Activated T-cell treated with anti-CD3 and anti-CD28 coated beads, Interleukin-2, amount 50 U/mL, for 1 hour (primary cell): ENCODE results near the gene MAP4K1.
"Not testable (repeated sequence)": the region's sequence is repeated elsewhere in the genome, so short reads cannot be mapped to it uniquely, and the experiment has no call there.

Source experiments
- DNase-seq: peaks from one replicate; pipeline ENCODE4 v3.0.0-alpha.2; 2020

Gene MAP4K1

DNA sequence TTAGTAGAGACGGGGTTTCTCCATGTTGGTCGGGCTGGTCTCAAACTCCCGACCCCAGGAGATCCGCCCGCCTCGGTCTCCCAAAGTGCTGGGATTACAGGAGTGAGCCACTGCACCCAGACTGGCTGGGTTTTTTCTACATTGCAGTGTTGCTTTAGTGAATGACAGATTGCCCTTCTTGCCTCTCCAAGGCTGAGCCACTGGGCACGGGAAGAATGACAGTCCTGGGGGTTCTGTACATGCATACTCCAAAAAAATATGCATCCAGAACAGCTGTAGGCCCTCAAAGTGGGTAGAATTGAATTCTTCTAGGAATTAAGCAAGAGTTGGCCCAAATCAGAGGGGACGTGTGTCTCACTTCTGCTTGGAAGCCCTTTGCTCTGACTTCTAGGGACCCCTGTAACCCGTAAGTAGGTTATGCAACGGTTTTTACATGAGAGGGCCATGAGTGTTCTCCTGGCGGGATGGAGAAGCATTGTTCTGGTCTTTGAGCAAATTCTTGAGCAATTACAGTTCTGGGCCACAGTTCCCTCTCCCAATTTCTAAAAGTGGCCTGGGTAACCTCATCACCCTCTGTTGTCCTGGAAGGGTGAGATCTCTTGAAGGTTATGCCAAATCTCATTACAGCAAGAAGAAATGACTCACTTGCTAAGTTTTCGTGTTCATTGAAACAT is 33.3 kb upstream of the MAP4K1 start:
- no peak for DNase-seq

DNA sequence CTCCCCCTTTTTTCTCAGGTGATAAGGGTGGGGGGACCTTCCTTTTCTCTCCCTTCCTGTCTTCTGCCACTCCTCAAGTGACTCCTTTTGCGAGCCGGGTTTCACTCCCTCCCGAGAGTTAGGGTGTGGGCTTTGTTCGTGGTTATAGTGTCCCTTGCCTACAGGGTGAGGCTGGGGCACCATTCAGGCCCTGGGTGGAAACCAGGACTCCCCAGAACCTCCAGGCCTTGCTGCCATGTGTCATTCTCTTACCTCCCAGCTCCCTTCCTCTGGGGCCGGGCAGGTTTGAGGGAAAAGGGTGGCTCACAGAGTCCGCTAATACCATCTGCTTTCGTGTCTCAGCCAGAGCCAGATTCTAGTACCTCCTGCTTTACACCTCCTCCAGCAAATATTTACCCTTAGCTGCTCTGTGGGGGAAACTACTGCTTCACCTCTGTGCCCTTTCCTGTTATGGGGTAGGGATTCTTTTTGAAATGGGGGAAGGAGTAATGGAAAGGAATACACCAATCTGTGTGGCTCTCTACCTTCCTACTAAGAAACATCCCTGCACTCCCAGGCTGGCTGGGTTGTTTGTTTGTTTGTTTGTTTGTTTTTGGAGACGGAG is 32.5 kb upstream of the MAP4K1 start:
- DNase-seq: no peak

- no peak for DNase-seq
Measured at GRCh38 chr19:38649305-38650171, 31.8 kb upstream of the MAP4K1 start.

GRCh38 chr19:38648769-38649304 is 31.1 kb upstream of the MAP4K1 start:
- no peak for DNase-seq

- no peak for DNase-seq
Measured at GRCh38 chr19:38647966-38648768, 30.4 kb upstream of the MAP4K1 start.

- DNase-seq: peak; percentile 100
Measured at GRCh38 chr19:38647368-38647965, 29.7 kb upstream of the MAP4K1 start, which contains the start of gene ACTN4. TSS of gene ACTN4 (plus strand) at chr19:38647649. CDS start at chr19:38647746, 97 bp downstream.

DNA sequence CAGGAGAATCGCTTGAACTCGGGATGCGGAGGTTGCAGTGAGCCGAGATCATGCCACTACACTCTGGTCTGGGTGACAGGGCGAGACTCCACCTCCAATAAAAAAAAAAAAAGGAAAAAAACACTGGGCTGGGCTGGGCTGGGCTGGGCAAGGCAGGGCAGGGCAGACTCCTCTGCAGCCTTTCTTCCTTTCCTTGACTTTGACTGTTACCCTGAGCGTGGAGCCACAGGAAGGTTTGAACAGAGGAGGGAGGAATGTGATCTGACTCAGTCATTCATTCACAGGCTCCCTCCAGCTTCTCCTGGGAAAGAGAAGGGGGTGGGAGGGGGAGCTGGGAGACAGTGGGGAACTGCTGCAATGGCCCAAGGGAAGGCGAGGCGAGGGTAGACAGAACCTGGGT is 27.0 kb upstream of the MAP4K1 start:
- DNase-seq: no peak

DNA sequence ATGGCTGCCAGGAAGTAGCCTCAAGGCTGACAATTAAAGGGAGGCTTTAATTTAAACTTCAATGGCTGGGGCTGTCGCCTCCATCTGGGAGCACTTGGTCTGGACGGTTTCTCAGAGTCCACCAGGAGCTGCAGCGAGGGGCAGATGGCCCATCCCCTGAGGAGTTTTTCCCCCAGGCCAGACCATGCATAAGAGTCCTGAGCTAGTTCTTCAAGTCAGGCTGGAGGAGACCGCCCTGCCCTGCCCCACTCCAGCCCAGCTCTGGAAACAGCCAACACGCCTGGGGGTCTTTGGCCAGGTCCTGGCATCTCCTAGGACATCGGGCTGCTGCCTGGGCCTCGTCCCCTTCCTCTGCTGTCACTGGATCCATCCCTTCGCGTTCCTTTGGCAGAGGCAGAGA is 24.4 kb upstream of the MAP4K1 start:
- DNase-seq: no peak

DNA sequence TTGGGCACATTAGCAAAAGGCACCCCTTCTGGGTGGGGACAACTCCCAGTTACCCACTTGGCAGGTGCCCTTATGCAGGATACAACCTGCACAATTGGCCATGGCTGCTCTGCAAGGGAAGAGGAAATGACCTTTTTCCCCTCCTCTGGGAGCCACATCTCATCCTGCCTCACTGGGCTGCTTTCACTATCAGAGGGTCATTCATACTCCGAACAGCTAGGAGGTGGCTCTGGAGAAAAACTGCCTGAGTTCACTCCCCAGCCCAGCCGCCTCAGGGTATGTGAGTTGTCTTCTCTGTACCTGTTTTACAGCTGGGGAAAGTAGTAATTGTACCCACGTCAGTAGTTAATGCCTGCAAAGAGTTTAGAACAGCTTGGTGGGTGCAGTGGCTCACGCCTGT is 22.6 kb upstream of the MAP4K1 start:
- DNase-seq: no peak

DNA sequence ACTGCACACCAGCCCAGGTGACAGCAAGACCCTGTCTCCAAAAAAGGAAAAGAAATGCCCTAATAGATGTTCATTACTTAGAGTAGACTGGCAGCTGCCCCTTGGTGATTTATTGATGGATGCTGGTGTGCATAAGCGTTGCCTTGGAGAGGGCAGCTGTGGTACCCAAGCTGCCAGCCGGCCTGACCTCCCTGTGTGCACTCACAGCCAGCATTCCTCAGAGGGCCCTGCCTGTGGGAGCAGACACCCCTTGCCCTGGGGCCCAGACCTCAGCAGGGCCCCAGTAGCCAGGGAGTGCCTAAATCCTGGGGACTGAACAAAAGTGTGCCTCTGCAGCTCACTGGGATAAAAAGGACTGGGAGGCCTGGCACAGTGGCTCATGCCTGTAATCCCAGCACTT is 21.9 kb upstream of the MAP4K1 start:
- no peak for DNase-seq

GRCh38 chr19:38638461-38638860 is 20.7 kb upstream of the MAP4K1 start:
- no peak for DNase-seq

DNA sequence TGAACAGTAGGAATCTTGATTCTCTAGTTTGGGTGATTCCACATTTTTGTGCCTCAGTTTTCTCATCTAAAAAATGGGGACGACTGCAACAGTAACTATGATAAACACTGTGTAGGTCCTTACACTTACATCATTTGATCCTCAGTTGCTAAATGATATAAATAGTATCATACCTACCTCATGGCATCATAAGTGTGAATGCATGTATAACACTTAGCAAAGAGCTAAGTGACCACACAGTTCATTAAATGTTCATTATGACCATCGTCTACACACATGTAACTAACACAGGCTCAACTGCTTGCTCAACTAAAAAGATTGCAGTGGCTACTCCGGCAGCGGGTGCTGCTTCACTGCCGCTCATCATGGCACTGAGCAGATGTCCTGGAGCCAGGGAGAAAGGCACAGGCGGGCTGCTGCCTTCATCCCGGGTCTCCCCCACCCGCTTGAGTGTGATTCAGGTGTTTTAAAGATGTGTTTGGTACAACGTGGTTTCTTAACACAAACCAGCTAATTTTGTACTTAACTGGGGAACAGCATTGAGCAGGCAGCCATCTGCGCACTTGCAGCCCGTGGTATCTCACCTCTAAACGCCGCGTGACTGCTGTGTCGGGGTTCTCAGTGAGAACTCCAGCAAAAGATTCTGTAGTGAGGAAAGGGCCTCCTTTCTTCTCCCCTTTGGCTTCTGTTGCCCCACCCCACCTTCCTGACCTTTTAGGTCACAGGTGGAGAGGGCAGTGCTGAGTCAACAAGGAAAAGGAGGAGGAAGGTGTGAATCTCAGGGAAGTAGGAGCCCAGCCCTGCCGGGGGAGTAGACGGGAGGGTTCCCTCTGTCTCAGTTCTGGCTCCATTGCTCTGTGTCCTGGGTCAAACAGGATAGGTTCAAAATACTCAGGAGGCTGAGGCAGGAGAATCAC is 18.0 kb upstream of the MAP4K1 start:
- no peak for DNase-seq

DNA sequence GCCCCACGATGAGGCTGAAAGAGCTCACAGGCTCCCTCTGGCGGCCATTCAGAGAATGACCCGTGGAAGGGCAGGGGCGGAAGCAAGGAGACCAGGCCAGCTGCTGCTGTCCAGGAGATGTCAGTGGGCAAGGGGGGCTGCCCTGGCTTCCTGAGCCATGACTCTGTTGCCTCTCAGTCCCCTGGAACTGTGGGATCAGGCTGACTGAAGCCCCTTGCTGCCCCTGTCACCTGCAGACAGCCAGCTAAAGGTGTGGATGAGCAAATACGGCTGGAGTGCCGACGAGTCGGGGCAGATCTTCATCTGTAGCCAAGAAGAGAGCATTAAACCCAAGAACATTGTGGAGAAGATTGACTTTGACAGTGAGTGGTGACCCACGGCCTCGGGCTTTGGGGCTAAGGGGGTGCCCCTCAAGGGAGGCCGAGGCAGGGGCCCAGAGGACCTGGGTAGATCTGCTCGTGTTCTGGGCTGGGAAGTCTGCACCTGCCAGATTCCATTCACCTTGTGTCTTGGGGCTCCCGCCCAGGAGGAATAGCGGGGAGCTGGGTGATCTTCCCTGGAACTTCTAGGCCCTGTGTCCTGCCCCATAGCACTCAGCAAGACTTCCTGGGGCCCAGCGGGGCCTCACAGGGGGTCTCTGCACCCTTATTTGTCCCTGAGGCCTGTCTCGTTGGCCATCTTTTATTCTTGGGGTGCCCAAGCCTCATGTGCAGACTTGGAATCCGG is 17.2 kb upstream of the MAP4K1 start:
- peak; percentile 77 for DNase-seq

- DNase-seq: no peak
Measured at GRCh38 chr19:38632476-38633213, 14.9 kb upstream of the MAP4K1 start.

- DNase-seq: not testable (repeated sequence)
Measured at GRCh38 chr19:38631811-38632475, 14.2 kb upstream of the MAP4K1 start.

GRCh38 chr19:38631301-38631700 is 13.5 kb upstream of the MAP4K1 start:
- not testable (repeated sequence) for DNase-seq

GRCh38 chr19:38629568-38629967 is 11.8 kb upstream of the MAP4K1 start:
- DNase-seq: no peak

DNA sequence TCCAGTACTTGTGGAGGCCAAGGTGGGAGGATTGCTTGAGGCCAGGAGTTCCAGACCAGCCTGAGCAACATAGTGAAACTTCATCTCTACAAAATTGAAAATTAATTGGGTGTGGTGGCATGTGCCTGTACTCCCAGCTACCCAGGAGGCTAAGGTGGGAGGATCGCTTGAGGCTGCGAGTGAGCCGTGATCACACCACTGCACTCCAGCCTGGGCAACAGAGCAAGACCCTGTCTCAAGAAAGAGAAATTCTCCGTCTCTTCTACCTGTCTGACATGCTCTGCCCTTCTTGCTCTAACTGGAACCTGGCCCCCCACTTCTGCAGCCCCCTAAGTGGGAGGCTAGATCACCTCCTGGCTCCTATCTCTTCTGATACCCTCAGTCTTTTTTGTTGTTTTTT is 8.6 kb upstream of the MAP4K1 start:
- DNase-seq: no peak

DNA sequence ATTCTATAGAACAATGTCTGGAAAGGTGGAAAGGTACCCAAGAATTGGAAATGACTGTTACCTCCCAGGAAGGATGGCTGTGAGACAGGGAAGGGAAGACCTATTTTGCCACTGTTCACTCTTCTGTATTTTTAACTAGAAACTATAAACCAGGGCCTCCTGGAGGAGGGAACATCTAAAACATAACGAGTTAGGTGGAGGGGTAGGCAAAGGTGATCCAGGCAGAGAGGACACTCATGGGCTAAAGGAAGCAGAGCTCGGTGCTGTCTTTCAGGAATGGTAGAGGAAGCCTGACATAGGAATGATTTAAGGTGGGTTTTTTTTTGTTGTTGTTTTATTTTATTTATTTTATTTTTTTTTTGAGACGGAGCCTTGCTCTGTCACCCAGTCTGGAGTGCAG is 7.1 kb upstream of the MAP4K1 start:
- DNase-seq: no peak
